NCI-H526 (cell line): ENCODE results near the gene EPHA8.

Experiments
- DNase-seq, 2 experiments: peaks; one replicate each; lab custom pipeline; 2025; lab: John Stamatoyannopoulos, UW

The EPHA8 gene

DNA sequence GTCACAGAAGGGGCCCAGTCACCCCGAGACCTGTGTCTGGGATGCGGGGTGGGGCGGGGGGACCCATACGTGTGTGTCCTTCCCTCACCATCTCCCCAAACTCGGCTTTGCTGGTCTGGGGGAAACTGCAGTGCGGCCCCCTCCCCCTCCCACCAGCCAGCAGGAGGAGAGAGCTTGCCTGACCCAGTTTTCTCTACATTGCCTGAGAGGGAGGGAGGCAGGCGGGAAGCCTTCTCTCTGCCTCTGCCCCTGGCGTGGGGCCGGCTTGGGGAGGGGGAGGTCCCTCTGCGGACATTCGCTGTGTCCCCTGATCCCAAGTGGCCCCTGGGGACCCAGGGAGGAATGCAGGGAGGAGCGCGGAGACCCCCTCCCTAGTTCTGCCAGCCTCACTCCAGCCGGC is 3.9 kb downstream of the EPHA8 start:
- no peak for DNase-seq

DNA sequence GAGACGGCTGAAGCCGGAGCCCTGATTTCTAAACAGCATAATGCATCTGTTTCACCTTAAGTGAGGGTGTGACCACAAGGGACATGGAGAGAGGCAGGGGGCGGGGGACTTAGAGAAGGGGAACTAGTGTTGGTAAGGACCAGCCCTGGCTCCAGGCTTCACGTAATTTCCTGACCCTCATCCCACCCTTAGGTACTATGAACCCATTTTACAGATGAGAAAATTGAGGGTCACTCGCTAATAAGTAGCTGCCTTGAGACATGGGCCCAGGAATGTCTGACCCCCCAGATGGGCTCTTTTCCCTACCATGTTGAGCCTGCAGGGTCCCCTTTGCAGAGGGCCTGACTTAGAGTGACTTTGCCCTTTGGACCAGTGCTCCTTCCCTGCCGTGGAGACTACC is 4.7 kb downstream of the EPHA8 start:
- DNase-seq, result no peak

DNA sequence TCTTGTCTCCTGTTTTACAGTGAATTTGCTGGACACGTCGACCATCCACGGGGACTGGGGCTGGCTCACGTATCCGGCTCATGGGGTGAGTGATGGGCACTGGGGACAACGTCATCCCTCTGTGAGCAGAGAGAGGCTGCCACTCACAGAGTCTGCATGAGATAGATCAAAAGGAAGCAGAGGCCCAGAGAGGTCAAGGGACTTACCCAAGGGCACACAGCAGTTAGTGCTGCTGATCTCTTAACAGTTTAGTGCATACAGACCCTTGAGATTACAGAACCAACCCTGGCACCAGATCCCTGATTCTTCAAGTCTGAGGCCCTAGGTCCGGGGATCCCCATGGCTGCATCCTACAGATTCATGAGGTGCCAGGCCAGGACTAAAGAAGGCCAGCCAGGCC is 6.0 kb downstream of the EPHA8 start:
- DNase-seq, result no peak

DNA sequence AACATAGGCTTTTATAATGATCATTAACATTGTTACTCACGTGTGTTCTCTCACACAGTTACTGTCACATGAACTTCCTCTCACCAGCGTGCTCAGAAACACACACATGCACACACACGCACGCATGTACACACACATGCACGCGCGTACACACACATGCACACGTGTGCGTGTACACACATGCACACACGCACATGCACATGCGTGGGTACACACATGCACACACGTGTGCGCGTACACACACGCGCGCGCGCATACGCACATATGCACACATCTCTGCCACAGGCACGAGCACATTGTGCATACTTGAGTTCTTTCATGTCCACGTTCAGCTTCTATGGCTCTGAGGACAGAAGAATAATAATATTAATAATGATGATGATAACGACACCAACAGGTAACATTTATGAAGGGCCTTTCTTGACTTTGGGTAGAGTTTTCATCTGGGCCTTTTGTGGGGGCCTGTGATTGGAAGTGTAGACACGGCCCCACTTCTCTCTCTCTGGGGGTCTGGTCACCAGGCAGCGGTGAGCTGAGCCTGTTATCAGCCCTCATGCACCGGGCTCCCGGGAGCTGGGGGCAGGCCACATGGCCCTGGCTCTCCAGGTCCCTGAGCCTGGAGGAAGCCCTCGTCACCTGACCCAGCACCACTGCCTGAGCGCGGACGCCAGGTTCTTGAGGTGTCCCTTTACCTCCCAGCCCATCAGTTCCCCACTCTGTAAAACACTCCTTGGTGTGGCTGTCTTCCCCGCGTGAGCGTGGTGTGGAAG is 7.0 kb downstream of the EPHA8 start:
- no peak for DNase-seq

DNA sequence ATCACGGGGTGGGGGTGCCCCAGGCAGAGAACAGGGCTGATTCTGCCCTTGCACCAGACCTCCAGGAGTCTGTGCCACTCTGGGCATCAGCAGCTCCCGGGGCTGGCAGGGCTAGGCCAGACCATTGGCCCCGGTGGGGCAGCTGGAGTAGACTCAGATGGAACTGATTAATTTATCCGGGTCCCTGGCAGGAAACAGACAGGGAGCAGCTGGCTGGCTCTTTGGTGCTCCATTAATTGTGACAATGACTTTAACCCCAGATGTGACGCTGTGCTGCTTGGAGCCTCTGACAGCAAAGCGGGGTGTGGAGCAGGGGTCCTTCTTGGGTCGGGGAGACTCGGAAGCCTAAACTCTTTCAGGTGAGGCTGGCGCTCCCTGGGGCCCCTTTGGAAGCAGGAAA is 9.5 kb downstream of the EPHA8 start:
- DNase-seq, result no peak

DNA sequence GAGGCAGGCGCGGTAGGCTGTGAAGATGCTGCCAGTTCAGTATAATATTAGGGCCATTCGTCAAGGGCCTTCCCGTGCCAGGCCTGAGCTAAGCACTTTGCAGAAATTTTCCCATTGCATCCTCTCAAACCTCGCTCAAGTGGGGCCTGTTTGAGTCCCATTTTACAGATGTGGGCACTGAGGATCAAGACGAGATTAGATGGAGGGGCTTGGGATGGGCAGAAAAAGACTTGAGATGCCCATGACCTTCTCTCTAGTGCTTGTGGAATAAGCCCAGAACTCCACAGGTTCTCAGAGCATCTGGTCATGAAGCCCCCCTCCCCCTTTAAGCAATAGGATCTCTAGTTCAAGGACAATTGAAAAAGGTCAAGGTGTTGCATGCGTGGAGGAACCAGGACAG is 9.9 kb downstream of the EPHA8 start:
- no peak for DNase-seq

DNA sequence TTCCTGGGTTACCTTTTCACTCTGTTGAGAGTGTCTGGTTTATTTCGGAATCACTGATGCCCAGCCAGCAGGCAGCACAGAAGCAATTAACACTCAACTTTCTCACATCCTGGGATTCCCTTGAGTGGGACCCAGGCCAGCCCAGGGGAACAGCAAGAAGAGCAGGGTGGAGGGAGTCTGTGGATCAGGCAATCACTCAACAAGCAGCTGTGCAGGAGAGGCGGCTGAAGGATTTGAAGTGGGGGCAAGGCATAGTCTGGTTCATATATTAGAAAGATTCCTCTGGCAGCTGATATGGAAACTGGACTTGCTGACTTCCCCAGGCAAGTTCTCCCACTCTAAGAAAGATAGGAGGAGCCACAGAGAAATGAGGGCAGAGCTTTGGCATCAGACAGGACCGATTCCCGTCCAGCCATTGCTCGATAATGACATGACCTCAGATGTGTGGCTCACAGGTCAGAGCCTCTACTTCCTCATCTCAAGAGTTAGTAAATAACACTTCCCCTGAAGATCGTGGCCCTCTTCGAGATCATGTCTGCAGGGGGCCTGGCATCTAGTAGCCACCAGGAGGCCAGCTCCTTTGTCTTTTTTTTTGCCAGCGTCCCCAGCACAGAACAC is 12.4 kb downstream of the EPHA8 start:
- no peak for DNase-seq

DNA sequence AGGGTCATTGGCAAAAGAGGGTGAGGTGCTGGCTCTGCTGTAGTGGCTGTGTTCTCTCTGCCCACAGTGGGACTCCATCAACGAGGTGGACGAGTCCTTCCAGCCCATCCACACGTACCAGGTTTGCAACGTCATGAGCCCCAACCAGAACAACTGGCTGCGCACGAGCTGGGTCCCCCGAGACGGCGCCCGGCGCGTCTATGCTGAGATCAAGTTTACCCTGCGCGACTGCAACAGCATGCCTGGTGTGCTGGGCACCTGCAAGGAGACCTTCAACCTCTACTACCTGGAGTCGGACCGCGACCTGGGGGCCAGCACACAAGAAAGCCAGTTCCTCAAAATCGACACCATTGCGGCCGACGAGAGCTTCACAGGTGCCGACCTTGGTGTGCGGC is 12.9 kb downstream of the EPHA8 start:
- DNase-seq, result no peak

DNA sequence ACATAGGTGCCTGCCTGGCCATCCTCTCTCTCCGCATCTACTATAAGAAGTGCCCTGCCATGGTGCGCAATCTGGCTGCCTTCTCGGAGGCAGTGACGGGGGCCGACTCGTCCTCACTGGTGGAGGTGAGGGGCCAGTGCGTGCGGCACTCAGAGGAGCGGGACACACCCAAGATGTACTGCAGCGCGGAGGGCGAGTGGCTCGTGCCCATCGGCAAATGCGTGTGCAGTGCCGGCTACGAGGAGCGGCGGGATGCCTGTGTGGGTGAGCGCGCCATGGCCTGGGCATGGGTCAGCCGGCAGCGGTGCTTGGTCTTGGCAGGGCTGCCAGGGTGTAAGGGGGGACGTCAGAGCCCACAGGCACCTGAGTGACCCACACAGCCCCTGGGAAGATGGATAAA is 13.3 kb downstream of the EPHA8 start:
- DNase-seq, result no peak

DNA sequence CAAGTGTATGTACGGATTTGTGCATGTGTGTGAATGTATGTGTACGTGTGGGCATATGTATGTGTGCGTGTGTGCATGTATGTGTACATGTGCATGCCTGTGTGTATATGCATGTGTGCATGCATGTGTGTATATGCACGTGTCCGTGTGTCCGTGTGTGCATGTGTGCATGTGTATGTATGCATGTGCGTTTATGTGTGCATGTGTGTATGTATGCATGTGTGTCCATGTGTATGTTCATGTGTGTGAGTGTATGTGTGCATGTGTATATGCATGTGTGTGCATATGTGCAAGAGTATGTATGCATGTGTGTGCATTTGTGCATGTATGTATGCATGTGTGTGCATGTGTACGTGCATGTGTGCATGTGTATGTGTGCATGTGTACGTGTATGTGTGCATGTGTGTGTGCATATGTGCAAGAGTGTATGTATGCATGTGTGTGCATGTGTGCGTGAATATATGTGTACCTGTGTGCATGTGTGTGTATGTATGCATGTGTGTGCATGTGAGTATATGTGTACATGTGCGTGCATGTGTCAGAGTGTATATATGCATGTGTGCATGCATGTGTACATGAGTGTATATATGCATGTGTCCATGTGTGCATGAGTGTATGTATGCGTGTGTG is 15.6 kb downstream of the EPHA8 start:
- DNase-seq, result no peak

DNA sequence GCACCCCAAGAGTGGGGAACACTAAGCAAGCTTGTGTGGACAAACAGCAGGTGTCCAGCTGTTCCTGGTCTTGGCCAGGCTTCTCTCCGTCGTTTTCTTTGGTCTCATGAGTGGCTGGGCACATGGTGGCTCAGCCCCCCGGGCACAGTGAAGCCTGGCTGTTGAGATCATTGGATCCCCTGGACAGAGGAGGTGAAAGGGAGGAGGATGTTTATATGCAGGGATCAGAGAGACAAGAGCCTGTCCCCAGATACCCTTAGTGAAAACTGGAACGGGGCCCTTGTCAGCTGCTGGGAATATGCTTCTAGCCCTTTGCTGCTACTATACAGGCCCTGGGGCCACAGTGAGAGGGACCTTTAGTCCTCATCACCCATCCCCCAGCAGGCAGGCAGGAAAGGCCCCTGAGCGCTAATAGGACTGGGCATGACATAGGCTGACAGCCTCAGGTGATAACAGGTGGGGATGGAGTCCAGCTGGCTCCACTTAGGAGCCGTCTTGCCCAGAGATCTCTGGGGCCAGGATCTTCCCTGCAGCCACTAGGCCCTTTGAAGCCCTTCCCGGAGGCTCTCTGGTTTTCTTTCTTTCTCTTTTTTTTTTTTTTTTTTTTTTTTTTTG is 16.4 kb downstream of the EPHA8 start:
- no peak for DNase-seq

DNA sequence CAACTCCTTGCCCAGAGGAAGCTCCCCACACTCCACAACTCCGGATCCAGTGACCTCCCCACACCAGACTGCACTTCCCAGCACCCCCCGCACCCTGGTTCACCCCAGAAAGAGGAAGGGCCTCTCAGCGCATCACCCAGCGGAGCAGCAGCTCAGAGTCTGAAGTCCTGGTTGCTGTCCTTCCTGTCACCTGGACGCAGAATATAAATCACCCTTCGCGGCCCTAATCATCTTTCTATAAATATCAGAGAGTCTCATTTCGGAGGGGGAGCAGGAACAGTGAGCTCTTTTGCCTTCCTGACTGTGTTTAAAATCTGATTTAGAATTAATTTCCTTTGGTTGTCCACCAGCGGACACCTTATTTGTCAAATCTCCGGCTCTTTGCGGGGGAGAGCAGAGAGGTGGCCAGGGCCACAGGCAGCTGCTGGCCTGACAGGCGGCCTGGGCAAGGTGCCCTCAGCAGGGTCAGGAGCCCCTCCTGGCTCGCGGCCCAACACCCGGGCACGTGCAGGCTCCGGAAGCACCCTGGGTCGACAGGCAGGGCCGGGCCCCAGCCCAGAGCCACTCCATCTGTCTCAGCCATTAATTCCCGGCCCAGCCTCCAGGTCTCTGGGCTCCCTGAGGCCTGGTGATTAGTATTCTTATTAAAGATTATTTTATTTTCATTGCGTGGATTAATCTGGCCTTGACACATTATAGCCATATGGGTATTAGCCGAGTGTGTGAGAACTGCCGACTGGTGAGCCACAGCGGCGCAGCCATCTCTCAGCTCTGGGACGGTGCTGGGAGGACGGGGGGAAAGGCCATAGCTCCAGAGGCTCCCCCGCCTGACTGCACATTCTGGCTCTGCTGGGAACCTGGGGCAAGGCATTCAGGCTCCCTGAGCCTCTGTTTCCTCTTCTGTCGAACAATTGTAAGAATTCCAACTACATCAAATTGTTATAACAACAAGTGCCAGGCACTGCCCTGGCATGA is 19.7 kb downstream of the EPHA8 start:
- DNase-seq, result no peak

DNA sequence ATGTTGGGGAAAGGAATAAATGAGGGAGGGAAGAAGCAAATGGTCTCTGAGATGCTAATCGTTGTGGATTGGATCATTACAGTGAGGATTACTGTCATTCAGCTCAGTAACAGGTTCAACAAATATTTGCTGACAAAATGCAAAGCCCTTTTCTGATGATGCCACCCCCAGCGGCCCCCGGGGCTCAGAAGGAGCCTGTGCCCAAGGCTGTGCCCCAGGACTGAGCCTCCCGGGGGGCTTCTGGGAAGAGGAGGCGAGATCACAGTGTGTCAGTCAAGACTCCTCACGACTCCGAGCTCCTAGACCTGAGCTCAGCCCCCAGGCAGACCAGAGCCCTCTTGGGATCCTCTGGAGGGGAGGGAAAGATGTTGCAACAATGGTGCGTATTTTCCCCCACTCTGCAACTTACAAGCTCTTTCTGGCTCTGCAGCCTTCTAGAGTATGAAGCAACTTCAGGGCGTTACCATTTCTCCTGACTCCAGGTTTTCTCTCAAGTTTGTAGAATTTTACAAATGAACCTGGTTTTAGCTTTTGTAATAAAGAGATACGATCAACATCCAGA is 20.8 kb downstream of the EPHA8 start:
- DNase-seq, result no peak

DNA sequence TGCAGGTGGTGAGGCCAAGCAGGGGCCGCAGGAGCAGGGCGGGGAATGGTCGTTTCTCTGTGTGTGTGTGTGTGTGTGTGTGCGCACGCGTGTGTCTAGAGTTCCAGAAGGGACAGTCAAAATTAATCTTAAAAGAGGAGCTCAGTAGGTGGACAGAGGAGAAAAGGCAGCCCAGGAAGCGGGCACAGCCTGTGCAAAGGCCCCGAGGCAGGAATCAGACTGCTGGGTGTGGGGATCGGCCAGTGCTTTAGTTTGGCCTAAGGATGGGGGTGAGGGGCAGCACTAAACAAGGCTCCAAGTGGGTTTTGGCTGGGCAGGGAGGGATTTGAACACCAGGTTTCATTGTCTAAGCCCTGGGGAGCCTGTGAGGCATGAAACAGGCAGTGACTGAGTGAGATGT is 21.7 kb downstream of the EPHA8 start:
- DNase-seq, result no peak

DNA sequence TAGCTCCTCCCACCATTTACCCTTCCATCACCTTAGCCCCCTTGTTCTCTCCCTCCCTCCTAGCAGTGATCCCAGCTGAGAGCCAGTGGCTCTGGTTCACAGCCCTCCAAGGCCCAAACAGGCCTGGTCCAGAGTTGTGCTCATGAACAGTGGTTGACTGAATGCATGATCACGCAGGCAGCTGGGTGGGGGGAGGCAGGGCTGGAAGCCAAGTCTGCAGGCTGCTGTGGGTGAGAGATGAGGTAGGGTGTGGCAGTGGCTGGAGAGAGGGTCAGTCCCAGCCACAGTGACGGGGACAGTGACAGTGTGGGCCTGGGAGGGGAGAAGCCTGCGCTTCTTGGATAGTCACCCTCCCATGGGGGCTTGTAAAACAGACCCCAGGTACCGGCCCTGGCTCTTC is 22.2 kb downstream of the EPHA8 start:
- DNase-seq, result no peak

DNA sequence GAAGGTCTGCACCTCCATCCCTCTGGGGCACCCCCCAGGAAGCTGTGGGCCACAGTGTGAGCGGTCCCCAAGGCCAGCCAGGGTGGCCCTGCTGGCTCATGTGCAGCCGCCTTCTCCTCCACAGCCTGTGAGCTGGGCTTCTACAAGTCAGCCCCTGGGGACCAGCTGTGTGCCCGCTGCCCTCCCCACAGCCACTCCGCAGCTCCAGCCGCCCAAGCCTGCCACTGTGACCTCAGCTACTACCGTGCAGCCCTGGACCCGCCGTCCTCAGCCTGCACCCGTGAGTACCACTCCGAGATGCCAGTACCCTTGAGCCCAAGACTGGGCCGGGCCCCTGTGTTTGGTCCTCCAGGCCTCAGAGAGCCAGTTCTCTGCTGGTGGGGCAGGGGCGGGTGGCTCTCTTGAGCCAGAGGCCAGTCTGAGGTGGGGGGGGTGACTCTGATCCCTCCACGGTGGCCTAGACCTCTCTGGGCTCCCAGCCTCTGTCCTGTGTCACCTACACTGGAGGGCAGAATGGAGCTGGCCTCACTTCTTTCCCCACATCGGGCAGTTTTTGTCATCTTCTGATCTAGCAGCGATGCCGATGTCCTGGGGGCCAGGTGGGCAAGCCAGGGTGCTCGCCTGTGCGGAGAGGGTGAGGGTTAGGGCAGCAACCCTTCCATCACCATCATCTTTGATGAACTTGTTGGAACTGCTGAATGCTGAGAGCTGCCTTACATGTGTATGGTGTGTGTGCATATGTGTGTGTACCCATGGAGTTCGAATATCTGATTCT is 23.3 kb downstream of the EPHA8 start:
- DNase-seq, result no peak

DNA sequence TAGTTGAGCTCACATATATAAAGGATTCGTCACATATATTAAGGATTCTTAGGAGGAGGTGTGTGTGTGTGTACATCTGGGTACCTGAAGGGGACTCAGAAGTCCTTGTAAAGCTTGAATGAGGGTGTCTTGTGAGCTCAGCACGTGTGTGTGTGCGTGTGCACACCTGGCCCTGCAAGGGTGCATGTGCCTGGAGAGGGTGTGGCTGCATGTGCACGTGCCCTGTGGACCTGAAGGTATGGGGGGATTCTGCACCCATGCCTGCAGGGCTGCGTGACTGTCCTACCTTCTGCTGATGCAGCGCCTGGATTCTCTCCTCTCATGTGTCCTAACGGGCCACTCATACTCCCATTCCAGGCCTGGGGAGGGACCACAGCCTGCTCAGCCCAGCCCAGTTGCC is 24.0 kb downstream of the EPHA8 start:
- no peak for DNase-seq

DNA sequence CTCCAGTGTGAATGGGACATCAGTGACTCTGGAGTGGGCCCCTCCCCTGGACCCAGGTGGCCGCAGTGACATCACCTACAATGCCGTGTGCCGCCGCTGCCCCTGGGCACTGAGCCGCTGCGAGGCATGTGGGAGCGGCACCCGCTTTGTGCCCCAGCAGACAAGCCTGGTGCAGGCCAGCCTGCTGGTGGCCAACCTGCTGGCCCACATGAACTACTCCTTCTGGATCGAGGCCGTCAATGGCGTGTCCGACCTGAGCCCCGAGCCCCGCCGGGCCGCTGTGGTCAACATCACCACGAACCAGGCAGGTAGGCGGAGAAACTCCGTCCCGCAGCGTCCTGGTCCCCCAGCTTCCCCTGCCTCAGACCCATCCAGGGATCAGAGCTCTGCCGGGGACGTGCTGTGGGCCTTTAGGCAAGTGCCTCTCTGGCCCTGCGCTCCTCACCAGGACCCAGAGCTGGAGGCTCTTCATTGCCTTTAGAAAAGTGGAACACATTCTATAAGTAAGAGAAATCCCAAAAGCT is 25.7 kb downstream of the EPHA8 start:
- DNase-seq, result no peak

DNA sequence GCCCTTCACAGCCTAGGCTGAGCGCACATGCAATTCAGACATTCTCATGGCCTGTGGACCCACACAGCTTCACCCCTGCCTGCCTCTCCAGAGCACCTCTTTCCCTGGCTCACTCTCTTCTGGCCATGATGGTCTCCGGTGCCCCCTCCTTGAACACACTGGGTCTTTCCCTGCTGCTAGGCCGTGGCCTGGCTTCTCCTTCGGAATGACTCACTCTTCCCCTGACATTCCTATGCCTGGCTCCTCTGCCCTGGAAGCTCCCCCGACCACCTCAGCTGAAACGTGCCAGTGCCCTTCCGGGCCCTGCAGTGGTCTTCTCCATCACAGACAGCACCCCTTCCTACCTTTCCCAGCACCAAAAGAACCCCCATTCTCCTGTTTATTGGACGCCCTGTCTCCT is 28.3 kb downstream of the EPHA8 start:
- DNase-seq, result no peak

DNA sequence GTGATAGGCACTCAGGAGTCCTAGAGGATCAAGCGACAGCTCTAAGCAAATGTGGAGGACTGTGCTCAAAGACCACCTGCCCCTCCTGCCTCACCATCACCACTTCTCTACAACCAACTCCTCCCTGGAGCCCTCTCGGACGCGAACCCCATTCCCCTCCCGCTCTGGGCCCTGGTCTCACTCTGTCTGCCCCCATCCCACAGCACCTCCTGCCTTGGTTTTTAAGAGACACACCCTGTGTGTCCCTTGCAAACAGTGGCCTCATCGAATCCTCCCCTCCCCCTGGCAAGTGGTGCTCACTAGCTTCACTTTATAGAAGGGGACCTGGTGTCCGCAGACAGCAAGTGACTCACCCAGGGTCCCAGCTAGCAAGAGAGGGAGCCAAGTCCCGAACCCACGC is 28.8 kb downstream of the EPHA8 start:
- DNase-seq, result no peak
